ENCODE data around the gene TTC9B.

GRCh38 chr19:40254714-40255418 lies 36.7 kb upstream of the TTC9B start:
- TF ChIP-seq, protein P1, sequence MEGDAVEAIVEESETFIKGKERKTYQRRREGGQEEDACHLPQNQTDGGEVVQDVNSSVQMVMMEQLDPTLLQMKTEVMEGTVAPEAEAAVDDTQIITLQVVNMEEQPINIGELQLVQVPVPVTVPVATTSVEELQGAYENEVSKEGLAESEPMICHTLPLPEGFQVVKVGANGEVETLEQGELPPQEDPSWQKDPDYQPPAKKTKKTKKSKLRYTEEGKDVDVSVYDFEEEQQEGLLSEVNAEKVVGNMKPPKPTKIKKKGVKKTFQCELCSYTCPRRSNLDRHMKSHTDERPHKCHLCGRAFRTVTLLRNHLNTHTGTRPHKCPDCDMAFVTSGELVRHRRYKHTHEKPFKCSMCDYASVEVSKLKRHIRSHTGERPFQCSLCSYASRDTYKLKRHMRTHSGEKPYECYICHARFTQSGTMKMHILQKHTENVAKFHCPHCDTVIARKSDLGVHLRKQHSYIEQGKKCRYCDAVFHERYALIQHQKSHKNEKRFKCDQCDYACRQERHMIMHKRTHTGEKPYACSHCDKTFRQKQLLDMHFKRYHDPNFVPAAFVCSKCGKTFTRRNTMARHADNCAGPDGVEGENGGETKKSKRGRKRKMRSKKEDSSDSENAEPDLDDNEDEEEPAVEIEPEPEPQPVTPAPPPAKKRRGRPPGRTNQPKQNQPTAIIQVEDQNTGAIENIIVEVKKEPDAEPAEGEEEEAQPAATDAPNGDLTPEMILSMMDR (IDR thresholded peaks at IDR 0.05): no peak
- no peak for TF ChIP-seq POLR2A (IDR thresholded peaks at IDR 0.05)
